Suppressor macrophage treated with lipopolysaccharide for 4 hours (primary cell): Measurements from ENCODE around the gene ZNF674.
"Not testable (repeated sequence)": the region's sequence is repeated elsewhere in the genome, so short reads cannot be mapped to it uniquely, and the experiment has no call there.

Source experiments
- DNase-seq: peaks from one replicate; pipeline ENCODE4 v3.0.0-alpha.2; 2020

ZNF674 gene

DNA sequence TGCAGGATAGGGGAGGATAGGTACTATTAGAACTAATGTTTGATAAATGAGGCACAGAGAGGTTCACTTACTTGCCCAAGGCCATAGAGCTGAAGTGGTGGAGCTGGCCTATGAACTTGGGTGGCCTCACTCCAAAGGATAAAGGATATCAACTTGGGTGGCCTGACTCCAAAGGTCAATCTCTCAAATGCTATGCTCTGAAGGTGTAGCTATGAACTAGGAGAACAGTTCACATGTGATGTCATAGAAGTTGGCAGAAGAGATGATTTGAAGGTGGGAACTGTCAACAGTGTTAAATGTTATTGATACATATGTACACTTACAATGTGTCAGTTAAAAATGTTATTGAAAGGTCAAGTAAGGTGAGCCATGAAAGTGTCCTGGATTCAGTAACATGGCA lies 22.2 kb upstream of the ZNF674 start:
- no peak for DNase-seq

DNA sequence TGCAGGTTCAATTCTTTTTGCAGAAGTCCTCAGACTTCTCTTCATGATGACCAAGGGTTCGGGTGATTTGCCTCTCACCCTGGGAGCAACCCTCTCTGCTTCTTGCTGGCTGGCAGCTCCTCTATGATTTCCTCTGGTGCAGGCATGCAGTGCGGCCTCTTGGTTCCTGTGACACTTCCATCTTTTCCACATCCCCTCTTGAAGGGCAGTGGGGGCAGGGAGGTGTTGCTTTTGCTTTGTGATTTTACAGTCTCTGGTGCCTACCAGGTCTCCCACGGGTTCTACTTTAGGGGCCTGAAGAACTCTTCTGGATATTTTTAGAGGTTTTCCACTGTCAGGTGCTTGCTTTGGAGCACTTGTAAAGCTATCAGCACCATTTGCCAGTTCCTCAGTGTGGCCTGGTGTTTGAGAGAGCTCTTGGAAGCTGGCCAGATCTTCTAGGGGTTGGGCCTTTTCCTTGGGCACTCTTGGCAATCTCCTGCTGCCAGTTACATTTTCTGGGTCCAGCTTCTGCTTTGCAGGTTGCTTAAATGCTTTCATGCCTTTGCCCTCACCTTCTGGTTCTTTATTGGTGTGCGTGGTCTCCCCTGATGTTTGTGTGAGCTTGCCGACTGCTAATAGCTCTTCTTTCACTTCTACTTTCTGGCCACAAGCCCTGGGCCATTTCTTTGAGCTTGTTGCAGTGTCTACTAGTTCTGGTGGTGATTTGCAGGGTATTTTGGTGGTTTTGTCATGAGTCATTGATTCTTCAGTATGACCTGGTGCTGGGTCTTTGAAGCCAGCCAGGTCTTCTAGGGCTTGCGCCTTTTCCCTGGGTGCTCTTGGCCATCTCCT lies 16.8 kb upstream of the ZNF674 start:
- DNase-seq, result peak; percentile 13

GRCh38 chrX:46559062-46559461 lies 13.8 kb upstream of the ZNF674 start:
- DNase-seq, result no peak

GRCh38 chrX:46554942-46555341 lies 9.7 kb upstream of the ZNF674 start:
- peak; percentile 61 for DNase-seq

- no peak for DNase-seq
Observed at GRCh38 chrX:46553935-46554334, 8.7 kb upstream of the ZNF674 start.

DNA sequence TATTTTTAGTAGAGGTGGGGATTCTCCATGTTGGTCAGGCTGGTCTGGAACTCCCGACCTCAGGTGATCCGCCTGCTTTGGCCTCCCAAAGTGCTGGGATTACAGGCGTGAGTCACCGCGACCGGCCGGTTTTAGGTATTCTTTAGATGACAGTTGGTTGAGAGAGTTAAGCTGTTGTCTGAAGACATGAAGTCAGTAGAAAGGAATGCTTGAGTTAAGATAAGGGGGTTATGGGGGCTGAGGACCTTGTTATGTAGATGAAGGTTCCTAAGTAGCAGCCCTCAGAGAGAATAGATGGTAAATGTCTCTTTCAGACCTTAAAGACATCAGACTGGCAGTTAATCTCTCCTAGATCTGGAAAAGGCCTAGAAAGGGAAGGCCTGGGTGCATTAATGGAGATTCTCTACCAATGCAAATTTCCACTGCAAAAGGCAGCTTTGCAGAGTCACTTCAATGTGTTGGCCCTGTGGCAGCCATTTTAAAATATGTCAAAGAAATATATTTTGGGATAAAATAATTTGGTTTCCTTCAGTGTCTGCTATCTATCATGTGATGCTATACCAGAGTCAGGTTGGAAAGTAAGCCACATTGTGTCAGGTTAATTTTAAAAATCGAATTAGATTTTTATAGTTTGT lies 6.4 kb upstream of the ZNF674 start:
- no peak for DNase-seq

DNA sequence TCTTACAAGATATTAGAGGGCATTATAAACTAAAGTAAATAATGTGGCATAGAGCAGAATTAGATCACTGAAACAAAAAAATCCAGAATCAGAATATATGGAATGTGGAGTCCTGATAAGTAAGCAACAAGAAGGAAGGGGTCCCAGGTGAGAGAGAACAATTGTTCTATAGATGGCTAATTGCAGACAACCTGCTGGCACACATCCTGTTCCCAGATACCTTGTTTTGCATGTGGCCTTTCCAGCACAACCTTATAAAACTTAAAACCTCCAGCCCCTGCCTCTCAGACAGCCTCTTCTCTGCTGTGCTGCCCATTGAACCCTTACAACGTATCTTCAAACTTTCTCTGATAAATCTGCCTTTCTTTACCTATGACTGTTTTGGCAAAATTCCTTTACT lies 4.7 kb upstream of the ZNF674 start:
- no peak for DNase-seq

GRCh38 chrX:46547857-46548256 lies 2.6 kb upstream of the ZNF674 start:
- DNase-seq, result no peak

DNA sequence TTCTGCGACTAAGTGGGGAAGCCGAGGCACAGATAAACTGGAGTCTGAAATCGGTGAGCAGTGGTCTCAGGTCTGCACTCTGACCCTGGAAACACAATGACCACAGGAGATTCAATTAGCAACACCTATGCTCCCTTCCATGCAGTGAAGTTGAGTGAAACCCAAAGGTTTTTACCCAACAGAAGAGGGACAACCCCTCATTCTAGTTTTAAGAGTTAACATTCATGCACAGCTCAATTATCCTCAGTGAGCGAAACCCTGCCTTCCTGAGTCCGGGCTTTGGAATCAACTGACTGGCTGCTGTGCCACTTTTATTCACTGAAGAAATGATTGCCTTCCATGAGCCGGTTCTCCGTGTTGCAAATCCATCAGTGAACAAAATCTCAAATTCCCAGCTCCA lies 694 bp downstream of the ZNF674 start:
- not testable (repeated sequence) for DNase-seq

DNA sequence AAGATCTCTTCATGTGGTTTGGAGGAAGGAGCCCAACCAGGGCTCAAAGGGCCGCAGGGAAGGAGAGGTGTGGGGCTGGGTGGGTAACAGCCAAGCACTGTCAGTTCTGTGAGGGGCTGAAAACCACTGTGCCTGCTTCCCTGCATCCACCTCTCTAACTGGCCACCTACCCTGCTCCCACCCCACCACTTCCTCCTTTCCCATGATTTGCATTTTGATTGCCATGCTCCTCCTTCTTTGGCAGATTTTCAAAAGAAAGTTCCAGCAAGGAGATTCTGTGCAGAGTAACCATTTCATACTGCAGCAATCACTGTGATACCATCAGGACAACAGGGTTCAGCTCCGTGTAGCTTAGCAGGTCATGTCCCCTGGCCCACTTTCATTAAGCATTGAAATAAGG lies 1.8 kb downstream of the ZNF674 start:
- no peak for DNase-seq

DNA sequence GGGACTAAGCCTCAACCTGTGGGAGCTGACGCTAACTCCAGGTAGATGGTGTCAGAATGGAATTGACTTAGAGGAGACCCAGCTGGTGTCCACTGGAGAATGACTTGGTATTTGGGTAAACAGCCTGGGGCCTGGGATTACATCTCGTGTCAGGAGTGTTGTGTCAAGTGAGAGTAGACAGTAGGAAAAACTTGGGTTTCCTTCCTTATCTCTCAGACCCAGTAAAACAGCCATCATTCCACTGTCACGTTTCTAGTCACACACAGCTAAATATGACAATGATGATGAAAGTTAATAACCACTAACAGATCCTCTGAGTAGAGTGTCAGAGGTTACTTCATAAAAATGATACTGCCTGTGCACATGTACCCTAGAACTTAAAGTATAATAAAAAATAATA lies 13.8 kb downstream of the ZNF674 start:
- no peak for DNase-seq

GRCh38 chrX:46530404-46530908 lies 14.8 kb downstream of the ZNF674 start:
- DNase-seq, result not testable (repeated sequence)

DNA sequence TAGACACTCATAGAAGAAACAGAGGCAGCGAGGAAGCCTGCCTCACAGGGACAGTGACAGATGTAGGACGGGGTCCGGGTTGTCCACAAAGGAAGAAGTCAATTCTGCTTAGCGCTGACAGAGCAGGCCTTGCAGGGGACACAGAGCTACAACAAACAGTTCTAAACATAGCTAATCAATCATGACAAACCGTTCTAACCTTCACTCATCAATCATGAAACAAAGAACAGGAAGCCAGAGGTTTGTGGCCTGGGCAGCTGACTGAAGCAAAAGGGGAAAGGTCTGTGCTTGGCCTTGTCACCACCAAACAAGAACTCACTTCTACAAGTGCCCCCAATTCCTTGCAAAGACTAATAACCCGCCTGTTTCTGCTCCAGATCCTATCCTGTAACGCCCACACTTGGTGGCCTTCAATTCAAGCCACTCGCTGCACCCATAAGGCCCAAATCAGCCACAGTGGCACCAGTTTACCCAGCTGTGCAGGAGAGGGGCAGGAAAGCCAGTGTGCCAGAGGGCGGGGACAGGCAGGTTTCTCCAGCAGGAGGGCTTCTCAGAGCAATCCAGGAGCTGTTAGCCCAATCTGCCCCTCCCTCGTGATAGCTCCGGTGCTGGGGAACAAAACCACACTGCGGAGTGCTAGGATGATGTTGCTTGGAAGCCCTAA lies 15.3 kb downstream of the ZNF674 start:
- not testable (repeated sequence) for DNase-seq

- not testable (repeated sequence) for DNase-seq
Observed at GRCh38 chrX:46528640-46529039, 16.6 kb downstream of the ZNF674 start.

GRCh38 chrX:46506076-46506475 lies 39.1 kb downstream of the ZNF674 start:
- no peak for DNase-seq

DNA sequence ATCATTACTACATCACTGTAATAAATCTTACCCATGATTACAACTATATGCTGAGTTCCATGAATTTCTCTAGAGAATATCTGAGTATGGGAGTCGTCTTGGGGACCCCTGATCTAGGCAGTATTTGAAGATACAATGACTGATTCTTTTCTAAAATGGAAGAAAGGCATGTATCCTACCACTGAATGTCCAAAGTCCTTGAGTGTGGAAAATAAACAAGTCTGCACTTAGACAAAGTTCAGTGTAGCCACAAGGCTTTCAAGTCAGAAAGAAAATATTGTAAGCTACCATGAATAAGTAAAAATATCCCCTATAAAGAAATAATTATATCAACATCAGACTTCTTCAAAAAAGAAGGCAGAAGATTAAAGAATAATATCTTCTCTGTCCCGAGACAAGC lies 42.4 kb downstream of the ZNF674 start:
- no peak for DNase-seq

GRCh38 chrX:46500054-46500453 lies 45.2 kb downstream of the ZNF674 start:
- DNase-seq, result no peak

- no peak for DNase-seq
Observed at GRCh38 chrX:46488712-46489111, 56.5 kb downstream of the ZNF674 start.

- DNase-seq, result no peak
Observed at GRCh38 chrX:46485897-46486296, 59.3 kb downstream of the ZNF674 start.

GRCh38 chrX:46478634-46479033 lies 66.6 kb downstream of the ZNF674 start:
- not testable (repeated sequence) for DNase-seq

DNA sequence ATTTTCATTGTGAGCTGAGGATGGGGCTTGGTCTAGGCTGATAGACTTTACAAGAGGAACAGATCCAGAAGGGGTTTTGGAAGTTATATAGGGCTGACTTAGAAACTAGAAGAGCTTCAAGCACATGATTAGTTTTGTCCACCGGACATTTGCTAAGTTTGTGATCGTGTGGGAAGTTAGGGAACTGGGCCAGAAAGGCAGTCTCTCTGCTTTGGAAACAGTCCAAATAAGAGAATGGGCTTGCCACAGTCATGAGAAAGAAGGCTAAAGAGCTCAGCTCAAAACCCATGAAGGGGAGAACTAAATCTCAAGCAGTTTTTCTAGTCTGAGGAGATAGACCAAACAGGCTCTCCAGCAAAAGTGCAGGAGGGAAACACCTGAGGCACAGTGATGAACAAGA lies 67.8 kb downstream of the ZNF674 start:
- peak; percentile 5 for DNase-seq

DNA sequence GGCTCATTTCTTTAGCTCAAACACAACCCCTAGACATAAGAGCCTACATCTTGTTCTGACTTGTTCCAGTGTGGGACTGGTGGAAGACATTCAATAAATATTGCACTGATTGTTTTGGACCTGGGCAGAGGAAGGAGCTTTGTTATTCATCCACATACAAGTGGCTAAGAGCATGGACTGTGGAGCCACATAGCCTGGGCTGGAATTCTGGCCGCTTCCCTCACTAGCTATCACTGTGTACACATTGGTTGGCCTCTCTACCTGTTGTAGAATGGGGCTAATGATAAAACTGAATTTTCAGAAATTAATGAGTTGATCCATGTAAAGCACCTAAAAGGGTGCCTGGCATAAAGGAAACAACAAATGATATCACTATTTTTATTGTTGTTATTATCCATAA lies 80.0 kb downstream of the ZNF674 start:
- DNase-seq, result no peak

- DNase-seq, result no peak
Observed at GRCh38 chrX:46463682-46464081, 81.5 kb downstream of the ZNF674 start.

DNA sequence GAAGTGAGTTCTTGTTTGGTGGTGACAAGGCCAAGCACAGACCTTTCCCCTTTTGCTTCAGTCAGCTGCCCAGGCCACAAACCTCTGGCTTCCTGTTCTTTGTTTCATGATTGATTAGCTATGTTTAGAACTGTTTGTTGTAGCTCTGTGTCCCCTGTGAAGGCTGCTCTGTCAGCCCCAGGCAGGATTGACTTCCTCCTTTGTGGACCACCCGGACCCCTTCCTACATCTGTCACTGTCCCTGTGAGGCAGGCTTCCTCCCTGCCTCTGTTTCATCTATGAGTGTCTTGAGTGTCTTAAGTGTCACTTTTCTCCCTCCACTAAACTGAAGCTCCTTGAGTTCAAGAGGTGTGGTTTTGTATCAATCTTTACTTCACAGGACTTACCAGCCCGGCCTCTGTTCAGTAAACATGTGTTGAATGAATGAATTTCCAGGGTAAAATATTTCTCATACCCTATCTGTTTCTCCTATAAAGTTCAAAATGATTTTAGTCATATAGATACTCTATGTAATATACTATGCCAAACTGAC lies 83.5 kb downstream of the ZNF674 start:
- DNase-seq, result no peak
